SHP77 treated with DMSO at 0.1 percent for 48 hours (cell line): ENCODE results near the gene RIN3.

Experiments
- DNase-seq: peaks from one replicate; lab custom pipeline; 2025; lab: John Stamatoyannopoulos, UW

Gene RIN3, protein sequence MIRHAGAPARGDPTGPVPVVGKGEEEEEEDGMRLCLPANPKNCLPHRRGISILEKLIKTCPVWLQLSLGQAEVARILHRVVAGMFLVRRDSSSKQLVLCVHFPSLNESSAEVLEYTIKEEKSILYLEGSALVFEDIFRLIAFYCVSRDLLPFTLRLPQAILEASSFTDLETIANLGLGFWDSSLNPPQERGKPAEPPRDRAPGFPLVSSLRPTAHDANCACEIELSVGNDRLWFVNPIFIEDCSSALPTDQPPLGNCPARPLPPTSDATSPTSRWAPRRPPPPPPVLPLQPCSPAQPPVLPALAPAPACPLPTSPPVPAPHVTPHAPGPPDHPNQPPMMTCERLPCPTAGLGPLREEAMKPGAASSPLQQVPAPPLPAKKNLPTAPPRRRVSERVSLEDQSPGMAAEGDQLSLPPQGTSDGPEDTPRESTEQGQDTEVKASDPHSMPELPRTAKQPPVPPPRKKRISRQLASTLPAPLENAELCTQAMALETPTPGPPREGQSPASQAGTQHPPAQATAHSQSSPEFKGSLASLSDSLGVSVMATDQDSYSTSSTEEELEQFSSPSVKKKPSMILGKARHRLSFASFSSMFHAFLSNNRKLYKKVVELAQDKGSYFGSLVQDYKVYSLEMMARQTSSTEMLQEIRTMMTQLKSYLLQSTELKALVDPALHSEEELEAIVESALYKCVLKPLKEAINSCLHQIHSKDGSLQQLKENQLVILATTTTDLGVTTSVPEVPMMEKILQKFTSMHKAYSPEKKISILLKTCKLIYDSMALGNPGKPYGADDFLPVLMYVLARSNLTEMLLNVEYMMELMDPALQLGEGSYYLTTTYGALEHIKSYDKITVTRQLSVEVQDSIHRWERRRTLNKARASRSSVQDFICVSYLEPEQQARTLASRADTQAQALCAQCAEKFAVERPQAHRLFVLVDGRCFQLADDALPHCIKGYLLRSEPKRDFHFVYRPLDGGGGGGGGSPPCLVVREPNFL

DNA sequence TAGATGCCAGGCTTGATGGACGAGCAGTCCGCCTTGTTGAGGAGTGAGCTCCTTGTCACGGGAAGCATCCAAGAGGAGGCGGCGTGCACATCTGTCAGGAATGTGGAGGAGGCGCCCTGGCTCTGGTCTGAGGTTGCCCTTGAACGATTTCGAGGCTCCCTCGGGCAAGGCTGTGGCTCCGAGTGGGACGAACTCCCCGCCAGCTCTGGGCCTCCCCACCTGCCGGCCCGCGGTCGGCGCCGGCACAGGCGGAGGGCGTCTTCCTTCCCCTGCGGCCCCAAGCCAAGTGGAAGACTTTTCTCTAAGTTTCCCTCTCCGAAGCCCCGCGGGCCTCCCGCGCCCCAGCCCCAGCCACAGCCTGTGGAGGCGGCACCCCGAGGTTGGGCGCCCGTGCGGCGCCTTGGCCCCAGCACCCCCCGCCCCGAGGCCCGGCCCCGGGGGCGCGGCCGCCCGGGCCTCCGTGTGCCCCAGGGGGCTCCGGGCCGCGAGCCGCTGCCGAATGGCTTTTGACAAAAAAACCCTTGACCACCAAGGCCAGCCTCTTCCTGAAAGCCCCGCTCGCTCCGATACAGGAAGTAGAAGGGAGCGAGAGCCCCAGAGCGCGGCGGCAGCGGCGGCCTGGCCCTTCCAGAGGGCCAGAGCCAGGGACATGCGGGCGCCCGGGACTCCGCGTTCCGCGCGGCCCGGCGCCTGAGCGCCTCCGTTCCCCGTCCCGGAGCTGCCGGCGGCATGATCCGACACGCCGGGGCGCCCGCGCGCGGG is at the start of gene RIN3:
TSS of gene RIN3 (plus strand) at position 578 of the 762 bp plus-strand sequence. CDS start at position 730, 152 bp downstream.
- DNase-seq: no peak

DNA sequence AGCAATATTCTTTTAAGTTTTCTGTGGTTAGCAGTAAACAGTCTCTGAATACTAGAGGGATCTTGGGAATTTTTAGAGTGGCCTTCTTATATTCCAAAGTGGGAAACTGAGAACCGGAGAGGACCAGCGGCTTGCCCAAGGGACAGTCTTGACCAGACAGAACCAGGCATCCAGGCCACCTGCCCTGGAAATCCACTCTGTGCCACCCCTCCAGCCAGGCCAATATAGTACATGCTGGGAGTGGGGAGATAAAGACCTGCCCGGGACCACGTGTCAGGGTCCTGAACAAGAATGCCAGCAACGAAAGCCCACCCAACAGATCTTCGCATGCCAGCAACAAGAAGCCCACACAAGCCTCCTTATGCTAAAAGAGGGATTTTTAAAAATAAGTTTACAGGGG is 49.4 kb upstream of the RIN3 start:
- no peak for DNase-seq

DNA sequence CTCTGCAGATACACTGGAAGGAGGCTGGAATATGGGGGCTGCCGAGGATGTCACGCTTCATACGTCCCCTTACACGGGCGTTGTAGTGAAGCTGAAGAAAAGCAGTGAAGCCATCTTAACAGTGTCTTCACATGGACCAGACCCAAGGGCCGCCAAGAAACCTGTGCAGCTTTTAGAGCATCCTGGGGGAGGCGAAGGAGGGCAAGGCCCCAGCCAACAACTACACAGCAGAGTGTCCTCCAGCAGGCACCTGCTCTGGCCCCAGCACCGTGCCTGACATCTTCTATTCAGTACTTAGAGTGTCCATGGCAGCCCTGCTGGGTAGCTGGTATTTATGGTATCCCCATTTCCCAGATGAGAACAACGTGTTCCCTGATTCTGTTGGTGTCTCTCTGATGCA is 48.9 kb upstream of the RIN3 start:
- no peak for DNase-seq

DNA sequence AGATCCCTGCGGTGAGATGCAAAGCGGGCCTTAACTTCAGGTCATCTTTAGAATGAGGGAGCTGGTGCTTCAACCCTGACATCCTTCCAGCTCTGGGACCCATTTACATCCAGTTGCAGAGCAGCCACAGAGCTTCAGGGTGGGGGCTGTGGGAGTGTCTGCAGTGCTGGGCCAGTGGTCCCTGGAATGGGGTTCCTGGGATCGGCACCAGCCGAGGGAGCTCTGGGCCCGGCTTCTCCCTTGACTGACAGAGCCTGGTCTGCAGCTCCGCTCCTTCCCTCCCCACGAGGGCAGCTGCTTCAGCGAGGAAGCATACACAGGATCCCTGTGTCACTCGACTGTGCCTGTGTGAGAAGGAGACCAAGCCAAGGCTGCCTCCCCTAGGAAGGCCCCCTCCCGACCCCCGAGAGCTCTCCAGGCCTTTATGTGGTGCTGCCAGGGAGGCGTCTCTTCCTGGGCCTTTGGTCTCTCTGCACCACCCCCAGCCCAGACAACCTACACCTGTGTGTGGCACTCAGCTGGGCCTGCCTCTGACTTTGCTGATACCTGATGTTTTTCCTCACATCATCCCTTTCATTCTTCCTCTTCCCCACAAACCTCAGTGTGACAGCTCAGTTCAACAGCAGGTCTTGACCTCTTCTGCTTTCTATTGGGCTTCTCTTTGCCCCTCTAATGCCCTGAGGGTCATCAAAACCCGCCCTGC is 48.1 kb upstream of the RIN3 start:
- DNase-seq: no peak

DNA sequence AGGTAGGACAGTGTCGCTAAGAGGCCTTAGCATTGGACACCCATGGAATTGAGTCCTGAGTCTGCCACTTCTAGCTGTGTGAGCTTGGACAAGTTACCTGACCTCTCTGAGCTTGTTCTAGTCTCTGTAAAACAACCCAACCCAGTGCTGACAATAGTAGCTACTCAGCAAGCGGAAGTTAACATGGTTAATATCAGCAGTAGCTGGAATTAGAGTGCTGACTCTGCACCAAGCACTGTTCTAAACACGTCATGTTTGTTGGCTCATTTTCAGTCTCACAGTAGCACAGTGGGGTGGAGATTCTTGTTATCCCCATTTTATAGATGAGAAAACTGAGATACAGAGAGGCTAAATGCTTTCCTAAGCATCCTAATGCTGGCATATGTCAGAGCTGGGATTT is 47.5 kb upstream of the RIN3 start:
- no peak for DNase-seq

DNA sequence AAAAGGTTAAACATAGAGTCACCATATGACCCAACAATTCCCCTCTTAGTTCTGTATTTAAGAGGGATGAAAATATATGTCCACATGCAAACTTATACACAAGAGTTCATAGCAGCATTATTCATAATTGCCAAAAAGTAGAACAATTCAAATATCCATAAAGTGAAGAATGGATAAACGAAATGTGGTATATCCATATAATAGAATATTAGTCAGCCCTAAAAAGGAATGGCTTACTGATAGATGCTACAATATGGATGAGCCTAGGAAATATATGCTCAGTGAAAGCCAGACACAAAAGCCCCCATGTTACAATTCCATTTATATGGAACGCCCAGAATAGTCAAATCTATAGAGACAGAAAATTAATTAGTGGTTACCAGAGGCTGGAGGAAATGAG is 44.1 kb upstream of the RIN3 start:
- no peak for DNase-seq

DNA sequence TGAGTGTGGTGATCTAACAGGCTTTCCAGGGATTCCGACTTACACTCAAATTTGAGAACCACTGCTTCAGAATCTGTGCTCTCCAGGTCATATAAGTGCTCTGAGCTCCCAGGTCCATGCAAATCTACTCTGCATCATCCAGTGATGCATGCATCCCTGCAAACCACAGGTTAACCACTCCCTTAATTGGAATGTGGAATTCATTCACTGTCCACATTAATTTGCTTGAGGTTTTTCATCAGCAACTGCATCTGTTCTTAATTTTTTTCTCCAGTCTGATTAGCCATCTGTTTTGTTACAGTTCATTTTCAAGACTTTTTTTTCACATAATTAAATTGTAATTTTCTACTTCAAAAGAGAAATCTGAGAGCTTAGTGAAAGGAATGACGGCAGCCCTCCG is 43.4 kb upstream of the RIN3 start:
- no peak for DNase-seq

DNA sequence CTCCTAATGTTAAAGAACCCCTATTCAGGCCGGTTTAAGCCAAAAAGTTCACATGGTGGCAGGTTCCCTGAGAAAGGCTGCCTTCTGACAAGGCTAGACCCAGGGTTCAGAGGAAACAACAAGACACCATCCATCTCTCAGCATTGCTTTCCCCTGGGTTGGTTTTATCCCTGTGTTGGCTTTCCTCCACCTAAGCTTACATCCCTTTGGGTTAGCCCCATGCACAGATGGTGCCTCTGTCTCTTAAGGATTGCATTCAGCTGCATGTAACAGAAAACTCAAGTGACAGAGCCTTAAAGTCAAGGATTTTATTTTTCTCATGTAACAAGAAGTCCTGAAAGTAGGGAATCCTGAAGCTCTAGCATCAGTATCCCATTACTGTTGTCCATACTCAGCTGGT is 42.8 kb upstream of the RIN3 start:
- DNase-seq: no peak

DNA sequence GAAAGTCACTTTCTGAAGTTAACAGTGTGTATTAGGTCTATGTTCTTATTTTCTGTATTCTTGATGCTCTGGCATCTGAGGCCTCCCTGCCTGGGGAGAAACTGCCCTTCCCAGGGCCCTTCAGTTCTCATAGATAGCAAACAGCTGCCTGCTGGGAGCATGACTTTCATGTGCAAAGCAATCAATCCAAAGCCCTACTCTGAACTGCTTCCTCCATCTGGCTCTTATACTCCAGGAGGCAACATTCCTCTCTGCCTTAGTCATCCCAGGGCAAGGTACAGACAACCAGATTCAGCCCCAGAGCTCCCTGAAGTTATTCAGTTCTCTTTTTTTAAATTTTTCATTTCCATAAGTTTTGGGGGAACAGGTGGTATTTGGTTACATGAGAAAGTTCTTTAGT is 41.7 kb upstream of the RIN3 start:
- DNase-seq: no peak

DNA sequence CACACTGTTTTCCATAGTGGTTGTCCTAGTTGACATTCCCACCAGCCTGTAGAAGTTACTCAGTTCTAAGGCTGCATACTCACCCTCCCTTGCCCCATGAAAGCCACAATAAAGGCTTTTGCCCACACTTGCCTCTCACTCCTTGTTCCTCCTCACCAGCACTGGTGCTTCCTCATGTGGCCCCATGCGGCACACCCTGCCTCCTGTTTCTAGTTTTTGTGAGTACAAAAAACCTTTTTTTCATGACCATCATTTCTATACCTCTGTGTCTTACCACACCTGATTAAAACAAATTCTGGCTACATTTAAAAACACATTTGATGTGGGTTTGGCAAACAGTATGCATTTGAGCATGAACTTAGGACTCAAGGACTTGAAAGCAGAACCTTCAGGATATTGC is 40.7 kb upstream of the RIN3 start:
- DNase-seq: no peak

DNA sequence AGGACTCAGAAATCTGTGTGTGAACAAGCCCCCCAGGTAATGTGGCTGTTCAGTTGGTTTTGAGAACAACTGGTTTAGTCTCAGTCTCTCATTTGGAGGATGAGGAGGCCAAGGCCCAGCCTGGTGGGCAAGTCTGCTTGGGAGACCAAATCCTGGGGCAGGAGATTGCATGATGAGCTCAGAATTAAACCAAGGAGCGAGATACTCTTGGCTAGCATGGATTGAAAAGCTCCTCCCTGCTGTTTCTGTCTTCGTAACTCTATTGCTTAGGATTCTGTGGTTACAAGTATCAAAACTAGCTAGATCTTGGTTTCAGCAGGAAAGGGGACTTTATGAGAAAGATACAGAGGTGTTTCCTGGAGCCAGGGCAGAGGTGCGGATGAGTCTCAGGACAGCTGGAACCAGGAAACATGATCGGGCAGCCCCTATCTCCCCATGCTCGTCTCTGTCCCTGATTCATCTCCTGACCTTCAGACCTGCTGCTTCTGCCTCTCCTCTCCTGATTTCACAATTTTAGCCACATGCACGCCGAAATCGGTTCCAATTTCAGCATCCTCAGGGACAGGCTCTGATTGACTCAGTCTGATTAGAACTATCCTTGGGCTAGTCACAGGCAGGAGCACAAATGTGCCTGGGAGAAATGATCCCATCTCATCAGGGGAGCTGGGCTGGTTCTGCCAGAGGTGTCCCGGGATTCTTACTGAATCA is 40.2 kb upstream of the RIN3 start:
- no peak for DNase-seq

DNA sequence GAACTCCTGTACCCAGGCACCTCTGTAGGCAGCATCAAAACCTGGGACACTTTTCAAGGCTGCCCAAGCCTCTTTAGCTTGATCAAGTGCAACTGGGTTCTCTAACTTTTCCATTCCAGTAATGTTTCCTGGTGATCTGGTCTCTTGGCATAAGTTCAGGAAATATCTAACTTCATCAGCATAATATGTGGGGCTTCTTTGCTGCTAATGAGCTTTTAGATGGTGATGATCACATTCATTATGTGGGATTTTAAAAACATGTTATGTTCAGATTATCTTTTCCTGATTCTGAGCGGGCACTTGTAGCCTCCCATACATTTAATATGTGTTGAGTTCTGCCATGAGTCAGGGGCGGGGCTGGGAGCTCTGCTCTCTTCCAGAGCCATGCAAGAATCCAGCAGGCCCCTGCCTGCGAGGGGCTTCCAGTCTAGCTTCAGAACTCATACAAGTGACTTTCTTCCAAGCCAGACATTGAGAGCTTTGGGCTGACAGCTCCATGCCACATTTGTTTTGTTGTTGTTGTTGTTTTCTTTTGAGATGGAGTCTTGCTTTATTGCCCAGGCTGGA is 39.5 kb upstream of the RIN3 start:
- no peak for DNase-seq

DNA sequence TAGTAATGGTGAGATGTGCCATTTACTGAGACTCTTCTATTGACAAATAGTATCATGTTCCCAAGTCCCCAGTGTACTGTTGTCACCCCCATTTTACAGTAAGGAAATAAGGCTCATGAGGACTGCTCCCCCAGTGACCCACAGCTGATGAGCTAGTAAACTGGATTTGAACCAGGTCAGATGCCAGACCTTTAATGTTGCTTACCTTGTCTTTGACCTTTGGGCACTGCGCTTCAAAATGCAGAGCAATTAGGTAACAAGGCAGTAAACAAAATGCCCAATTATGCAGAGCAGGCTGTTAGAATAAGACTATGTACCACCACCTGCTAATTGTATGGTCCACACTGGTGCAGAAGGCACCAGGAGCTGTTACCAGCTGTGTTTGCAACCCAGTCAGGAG is 38.5 kb upstream of the RIN3 start:
- no peak for DNase-seq

DNA sequence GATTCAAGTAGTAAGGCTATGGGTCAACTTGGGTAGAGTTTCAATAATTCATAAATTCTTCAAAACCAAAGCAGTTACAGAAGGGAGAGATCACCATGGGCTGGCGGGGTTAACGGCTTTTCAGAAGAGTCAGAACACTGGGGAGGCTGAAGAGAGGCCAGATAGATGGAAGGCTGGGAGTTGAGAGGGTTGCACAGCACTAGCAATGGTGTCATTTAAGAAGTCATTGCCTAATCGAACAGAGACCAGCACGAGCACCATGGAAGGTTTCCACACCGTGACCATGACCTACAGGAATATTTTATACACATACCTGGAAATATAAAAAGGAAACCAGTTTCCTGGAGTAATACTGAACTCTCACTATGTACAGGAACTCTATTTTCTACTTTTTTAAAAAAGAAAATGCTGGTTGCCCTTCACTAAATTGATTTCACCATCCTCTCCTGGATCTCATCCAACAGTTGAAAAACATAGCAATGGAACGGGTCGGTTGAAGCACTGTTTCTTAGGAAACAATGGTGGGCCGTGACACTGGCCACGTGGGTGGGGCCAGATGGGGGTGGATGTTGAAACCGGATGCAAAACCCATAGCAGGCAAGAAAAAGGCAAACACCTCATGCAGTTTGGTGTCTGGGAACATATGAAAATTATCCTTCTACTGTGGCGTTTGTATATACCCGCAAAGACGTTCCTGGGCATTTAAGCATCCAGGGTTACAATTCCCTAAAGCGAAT is 38.0 kb upstream of the RIN3 start:
- no peak for DNase-seq

DNA sequence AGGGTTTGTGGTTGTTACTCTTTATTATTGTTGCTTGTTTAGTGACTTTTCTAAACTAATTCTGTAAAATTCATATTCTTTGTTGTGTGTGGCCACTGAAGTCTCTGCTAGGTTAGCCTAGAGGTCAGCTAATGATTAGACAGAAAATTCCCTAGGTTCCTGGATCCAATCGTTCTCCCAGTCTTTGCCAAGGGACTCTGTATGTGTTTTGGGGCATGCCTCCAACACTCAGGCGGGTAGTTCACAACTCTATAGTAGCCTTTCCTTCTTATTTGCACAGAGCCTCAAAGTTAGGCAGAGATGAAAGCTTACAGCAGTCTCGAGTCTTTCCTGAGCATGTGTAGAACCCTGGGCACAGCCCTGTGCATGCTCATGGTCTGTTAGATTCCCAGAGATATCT is 32.7 kb upstream of the RIN3 start:
- DNase-seq: no peak

DNA sequence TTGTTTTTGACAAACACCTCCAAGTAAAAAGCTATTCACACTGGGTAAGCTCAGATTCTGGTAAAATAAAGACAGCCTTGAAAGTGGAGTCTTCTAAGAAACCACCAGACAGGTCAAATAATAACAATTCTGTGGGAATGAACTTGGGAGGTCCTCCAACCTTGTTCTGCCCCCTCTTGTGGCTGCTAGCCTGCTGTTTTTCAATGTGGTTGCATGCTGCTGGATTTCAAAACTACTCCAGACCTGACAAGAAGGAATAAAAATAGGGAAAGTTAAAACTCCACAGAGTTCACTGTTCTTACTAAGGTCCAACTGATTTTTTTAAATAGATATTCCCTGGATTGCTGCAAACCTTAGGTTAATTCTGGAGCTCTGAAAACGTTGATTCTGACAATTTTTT is 32.2 kb upstream of the RIN3 start:
- no peak for DNase-seq

DNA sequence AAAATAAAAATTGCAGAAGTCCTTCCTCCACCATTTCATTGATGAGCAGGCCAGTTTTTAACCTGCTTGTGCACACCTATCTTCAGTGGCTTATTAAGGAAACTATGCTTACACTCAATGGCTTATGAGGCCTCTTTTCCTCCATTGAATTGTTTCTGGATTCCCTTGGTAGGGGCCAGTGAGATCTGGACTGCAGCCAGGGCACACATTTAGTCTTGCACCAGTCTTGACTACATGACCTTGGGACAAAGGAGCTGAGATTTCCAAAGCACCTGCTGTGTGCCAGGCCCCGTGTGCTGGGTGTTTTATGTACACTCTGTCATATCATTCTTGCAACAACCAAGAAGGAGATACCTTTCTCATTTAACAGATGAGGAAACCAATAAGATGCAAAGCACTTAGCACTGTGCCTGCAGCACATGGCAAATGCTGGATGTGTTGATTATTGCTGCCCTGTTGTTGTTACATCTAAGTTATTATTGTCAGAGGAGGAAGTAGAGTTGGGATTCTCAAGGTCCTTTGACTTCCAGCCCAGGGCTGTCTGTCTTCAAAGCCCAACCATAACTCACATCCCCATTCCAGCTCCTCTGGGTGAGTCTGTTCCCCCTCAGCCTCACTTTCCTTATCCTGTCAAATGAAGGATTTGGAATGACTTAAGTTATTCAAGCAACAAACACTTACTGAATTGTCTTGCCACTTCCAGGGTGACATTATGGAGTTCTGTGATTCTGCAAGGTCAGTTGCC is 31.6 kb upstream of the RIN3 start:
- DNase-seq: no peak

DNA sequence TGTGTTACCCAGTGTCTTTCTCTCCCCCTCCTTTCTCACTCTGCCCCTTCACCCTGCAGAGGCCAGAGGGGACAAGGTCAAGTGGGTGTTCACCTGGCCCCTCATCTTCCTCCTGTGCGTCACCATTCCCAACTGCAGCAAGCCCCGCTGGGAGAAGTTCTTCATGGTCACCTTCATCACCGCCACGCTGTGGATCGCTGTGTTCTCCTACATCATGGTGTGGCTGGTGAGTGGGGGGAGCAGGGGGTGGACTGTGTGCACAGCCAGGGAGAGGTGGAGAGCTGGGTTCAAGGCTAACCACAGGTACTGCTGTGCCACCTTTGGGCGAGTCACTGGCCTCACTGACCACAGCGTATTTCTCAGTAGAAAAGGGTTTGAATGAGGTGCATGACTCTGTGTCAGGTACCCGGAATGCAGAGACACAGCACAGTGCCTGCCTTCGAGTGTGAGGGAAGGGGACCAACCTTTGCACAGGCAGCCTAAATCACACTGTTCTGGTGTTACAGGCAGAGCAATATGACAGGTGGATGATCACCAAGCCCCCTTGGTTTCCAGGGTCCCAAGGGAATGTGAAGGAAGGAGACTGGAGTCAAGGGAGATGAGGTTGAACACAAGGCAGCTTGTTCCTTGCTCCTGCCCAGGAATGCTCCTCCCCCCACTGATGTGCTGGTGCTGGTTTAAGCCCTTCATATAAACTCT is 30.8 kb upstream of the RIN3 start:
- no peak for DNase-seq
